ENCODE data around the gene PRM1. TPM values are rescaled to one million over a fixed set of nuclear protein-coding genes. Genes with fewer than 3 reads are reported as not detected.

Gene PRM1
- total RNA-seq, 1 donor from 2014 or later = not detected

- Histone ChIP-seq H3K27me3 (ENCODE audit: control insufficient read depth, insufficient read depth, low read length) (no peaks in the 10 kb centered on the region), H3K4me3 (ENCODE audit: low read depth, low read length) (no peak overlapping the region), H3K36me3 (ENCODE audit: control insufficient read depth, insufficient read depth, low read length) (no peaks in the 10 kb centered on the region)
- FAIRE-seq (no peak), DNase-seq (ENCODE audit: low read depth) (no peak)
- TF ChIP-seq, protein P1, sequence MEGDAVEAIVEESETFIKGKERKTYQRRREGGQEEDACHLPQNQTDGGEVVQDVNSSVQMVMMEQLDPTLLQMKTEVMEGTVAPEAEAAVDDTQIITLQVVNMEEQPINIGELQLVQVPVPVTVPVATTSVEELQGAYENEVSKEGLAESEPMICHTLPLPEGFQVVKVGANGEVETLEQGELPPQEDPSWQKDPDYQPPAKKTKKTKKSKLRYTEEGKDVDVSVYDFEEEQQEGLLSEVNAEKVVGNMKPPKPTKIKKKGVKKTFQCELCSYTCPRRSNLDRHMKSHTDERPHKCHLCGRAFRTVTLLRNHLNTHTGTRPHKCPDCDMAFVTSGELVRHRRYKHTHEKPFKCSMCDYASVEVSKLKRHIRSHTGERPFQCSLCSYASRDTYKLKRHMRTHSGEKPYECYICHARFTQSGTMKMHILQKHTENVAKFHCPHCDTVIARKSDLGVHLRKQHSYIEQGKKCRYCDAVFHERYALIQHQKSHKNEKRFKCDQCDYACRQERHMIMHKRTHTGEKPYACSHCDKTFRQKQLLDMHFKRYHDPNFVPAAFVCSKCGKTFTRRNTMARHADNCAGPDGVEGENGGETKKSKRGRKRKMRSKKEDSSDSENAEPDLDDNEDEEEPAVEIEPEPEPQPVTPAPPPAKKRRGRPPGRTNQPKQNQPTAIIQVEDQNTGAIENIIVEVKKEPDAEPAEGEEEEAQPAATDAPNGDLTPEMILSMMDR (IDR thresholded peaks at IDR 0.05; ENCODE audit: insufficient read depth, low read length, severe bottlenecking) = no peak
Measured at GRCh38 chr16:11327277-11328171, 46.4 kb upstream of the PRM1 start.

- DNase-seq (ENCODE audit: low read depth) (no peak), FAIRE-seq (no peak)
- H3K36me3 ChIP-seq (ENCODE audit: control insufficient read depth, insufficient read depth, low read length) = no peaks in the 10 kb centered on the region
- no peaks in the 10 kb centered on the region for H3K27me3 ChIP-seq (ENCODE audit: control insufficient read depth, insufficient read depth, low read length)
- H3K4me3 ChIP-seq (ENCODE audit: low read depth, low read length) = no peak overlapping the region
- TF ChIP-seq, protein P1 (IDR thresholded peaks at IDR 0.05; ENCODE audit: insufficient read depth, low read length, severe bottlenecking) = no peak
Measured at GRCh38 chr16:11326737-11327276, 45.7 kb upstream of the PRM1 start.

- Histone ChIP-seq H3K36me3 (ENCODE audit: control insufficient read depth, insufficient read depth, low read length) (no peaks in the 10 kb centered on the region), H3K27me3 (ENCODE audit: control insufficient read depth, insufficient read depth, low read length) (no peaks in the 10 kb centered on the region), H3K4me3 (ENCODE audit: low read depth, low read length) (no peak overlapping the region)
- DNase-seq (ENCODE audit: low read depth) = no peak
- TF ChIP-seq, protein P1 (IDR thresholded peaks at IDR 0.05; ENCODE audit: insufficient read depth, low read length, severe bottlenecking) = no peak
- no peak for FAIRE-seq
Measured at GRCh38 chr16:11326084-11326736, 45.1 kb upstream of the PRM1 start.

DNA sequence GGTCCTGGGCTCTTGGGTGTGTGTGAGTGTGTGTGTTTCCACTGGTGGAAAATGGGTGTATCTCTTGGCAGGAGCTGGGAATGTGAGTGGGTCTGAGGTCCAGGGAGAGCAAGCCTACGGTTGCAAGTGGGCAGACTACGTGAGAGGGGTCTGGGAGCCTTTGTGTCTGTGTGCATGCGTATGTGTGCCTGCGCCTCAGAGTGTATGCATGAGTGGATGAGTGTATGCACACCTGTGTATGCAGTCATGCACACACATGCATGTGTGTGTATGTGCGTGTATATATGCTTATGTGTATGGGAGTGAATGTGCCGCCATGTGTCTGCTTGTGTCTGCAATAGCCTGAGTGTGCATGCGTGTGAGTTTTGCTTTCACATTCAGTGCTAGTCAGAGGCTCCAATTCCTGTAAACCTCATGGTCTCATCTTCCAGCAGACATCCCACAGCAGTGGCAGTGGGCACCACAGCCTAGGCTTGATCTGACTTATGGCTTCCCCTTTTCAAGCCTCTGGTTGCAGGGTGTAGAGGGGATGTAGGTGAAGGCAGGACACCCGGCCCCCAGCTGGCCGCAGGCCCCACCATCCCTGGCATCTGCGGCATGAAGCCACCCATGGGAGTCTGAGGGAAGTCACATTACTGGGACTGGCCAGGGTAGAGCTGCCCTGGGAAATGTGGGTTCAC is 44.4 kb upstream of the PRM1 start:
- Histone ChIP-seq H3K27me3 (ENCODE audit: control insufficient read depth, insufficient read depth, low read length) (no peaks in the 10 kb centered on the region), H3K36me3 (ENCODE audit: control insufficient read depth, insufficient read depth, low read length) (no peaks in the 10 kb centered on the region), H3K4me3 (ENCODE audit: low read depth, low read length) (no peak overlapping the region)
- FAIRE-seq (no peak), DNase-seq (ENCODE audit: low read depth) (no peak)
- TF ChIP-seq, protein P1 (IDR thresholded peaks at IDR 0.05; ENCODE audit: insufficient read depth, low read length, severe bottlenecking) = no peak

GRCh38 chr16:11323551-11324336 is 42.6 kb upstream of the PRM1 start:
- Histone ChIP-seq H3K27me3 (ENCODE audit: control insufficient read depth, insufficient read depth, low read length) (no peaks in the 10 kb centered on the region), H3K4me3 (ENCODE audit: low read depth, low read length) (no peak overlapping the region), H3K36me3 (ENCODE audit: control insufficient read depth, insufficient read depth, low read length) (no peaks in the 10 kb centered on the region)
- DNase-seq (ENCODE audit: low read depth) (no peak), FAIRE-seq (no peak)
- TF ChIP-seq, protein P1 (IDR thresholded peaks at IDR 0.05; ENCODE audit: insufficient read depth, low read length, severe bottlenecking) = no peak

All from bronchial epithelial cell (primary cell).